ENCODE data around the gene MTCL1.

MTCL1 gene

GRCh38 chr18:8843005-8843404 lies 137.6 kb downstream of the MTCL1 start:
- DNase-seq: no peak

- peak in 1 of 2 experiments; percentile 8 for DNase-seq
Observed at GRCh38 chr18:8844721-8845148, 139.4 kb downstream of the MTCL1 start.

GRCh38 chr18:8845506-8845905 lies 140.2 kb downstream of the MTCL1 start:
- DNase-seq: no peak

- no peak for DNase-seq
Observed at GRCh38 chr18:8847066-8847755, 141.9 kb downstream of the MTCL1 start.

GRCh38 chr18:8847900-8848299 lies 142.5 kb downstream of the MTCL1 start:
- DNase-seq: no peak

DNA sequence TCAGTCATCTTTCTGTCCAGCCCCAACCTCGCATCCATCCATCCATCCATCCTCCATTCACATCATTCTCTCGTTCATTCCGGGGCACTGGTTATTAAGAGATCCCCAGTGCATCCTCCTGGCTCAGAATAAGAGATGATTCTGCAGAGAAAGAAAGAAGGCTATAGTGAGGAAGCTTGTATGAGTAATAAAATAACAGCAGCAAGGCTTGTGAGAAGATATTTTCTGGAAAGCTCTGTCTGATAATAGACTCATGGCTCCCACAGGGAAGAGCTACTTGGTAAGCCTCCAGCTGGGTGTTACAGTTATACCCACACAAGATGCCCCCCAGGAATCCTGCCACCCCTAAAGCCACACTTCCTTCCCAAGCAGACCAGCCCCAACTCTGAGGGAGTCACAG lies 143.2 kb downstream of the MTCL1 start:
- DNase-seq: no peak

GRCh38 chr18:8849696-8850095 lies 144.3 kb downstream of the MTCL1 start:
- no peak for DNase-seq

GRCh38 chr18:8851659-8852058 lies 146.3 kb downstream of the MTCL1 start:
- DNase-seq: no peak

- DNase-seq: no peak
Observed at GRCh38 chr18:8854550-8854949, 149.2 kb downstream of the MTCL1 start.

DNA sequence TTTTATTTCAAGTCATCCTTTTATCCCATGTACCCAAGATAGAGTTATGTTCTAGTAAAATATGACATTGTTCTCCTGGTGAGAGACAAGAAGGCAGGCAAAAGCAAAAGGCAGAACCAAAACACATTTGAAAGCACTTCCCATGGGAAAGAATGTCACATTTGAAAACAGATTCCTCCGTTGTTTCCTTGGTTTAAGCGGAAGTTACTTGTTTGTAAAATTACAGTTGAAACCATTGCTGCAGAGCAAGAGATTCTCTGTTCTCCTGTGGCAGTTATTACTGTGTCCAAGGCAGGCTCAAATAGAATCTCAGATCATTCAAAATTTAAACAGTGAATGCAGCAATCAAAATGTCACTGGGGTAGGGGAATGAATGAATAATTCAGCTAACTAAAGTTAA lies 149.6 kb downstream of the MTCL1 start:
- no peak for DNase-seq

DNA sequence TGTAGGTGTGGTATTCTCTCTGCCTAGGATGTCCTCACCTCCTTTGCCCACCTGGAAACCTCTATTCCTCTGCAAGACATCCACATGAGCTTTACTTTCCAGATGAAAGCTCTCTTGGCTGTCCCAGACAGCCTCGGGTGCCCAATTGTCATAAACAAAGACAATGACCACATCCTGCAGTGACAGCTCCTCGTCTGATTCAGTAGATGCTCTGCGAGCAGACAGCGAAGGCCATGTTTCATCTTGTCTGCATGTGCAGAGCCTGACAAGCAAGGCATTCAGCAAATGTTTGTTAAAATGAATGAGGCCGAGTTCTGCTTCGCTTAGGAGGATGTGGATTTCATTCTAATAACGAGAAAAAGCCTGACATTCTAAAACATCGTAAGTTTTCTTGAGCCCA lies 150.9 kb downstream of the MTCL1 start:
- DNase-seq: no peak

DNA sequence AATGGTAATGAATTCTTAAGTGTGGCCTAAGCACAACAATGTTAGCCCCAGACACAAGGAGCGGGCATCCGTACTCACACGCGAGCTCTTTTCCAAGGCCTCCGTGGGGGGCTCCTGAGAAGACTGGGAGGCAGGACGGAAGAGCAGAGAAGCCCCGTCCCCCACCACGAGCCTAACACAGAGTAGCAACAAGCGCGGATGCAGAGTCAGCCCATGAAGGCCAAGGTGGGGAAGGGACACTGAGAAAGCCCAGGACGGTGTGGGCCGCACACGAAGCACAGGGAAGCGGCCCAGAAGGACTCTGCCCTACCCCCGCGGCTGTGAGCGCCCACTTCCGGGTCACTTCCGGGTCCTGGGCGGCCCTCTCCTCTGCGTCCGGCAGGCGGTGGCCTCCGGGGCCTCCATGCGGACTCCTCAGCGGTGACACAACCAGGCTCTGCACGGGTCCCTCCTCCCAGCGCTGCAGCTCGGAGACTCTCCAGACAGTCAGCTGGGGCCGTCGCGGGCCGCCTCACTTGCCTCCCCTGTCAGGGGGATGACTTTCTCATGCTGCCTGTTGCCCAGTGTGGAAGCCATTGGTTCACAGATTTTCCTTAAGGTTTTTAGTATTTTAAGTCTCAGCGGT lies 151.5 kb downstream of the MTCL1 start:
- no peak for DNase-seq

DNA sequence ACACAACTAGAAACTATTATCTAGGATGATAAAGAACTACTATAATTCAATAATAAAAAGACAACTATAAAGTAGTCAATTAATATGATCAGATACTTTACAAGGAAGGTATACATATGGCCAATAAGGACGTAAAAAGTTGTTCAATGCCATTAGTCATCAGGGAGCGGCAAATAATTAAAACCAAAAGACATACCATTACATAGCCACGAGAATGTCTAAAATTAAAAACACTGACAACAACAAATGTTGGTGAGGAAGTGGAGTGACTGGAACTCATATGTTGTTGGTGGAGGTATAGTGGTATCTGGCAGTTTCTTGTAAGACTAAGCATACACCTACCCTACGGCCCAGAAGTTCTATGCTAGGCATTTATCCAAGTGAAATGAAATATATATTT lies 152.4 kb downstream of the MTCL1 start:
- DNase-seq: no peak

- no peak for DNase-seq
Observed at GRCh38 chr18:8858888-8859511, 153.6 kb downstream of the MTCL1 start.

DNA sequence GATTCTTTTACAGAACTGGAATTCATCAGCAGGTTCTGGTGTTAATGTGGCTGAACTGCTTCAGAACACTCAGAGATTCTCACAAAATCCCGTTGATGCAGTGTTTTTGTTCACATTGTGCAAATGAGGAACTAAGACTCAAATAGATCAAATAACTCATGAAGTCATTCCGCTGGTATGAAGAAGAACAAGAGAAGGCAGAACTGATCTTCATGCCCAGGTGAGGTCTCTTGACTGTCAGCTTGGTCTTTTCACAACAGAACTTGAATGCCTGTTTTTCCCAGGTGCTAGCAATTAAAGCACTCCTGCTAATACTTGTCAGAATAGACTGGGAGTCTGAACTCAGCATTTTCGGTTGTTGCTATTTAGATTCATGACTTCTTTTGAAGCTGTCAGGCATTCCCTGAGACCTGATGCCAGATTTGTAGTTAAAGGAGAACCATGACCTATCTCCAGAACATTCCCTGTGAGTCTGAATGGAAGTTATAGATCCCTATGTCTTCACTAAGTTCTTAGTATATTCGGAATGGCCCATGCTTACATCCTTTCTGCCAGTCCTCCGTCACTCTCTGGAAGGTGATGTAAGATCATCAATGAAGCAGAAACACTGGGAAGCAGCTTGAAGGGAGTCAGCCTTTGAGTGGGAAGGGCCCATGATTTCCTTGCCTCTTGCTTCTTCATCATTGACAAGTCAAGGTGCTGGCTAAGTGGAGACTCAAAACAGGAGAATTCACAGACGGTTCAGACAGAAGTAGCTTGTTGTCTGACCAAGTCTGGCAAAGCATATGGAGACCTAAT lies 155.7 kb downstream of the MTCL1 start:
- no peak for DNase-seq

GRCh38 chr18:8863427-8863826 lies 158.1 kb downstream of the MTCL1 start:
- DNase-seq: no peak

- no peak for DNase-seq
Observed at GRCh38 chr18:8865934-8866333, 160.6 kb downstream of the MTCL1 start.

GRCh38 chr18:8866679-8867078 lies 161.3 kb downstream of the MTCL1 start:
- DNase-seq: no peak

GRCh38 chr18:8868276-8868675 lies 162.9 kb downstream of the MTCL1 start:
- DNase-seq: no peak

DNA sequence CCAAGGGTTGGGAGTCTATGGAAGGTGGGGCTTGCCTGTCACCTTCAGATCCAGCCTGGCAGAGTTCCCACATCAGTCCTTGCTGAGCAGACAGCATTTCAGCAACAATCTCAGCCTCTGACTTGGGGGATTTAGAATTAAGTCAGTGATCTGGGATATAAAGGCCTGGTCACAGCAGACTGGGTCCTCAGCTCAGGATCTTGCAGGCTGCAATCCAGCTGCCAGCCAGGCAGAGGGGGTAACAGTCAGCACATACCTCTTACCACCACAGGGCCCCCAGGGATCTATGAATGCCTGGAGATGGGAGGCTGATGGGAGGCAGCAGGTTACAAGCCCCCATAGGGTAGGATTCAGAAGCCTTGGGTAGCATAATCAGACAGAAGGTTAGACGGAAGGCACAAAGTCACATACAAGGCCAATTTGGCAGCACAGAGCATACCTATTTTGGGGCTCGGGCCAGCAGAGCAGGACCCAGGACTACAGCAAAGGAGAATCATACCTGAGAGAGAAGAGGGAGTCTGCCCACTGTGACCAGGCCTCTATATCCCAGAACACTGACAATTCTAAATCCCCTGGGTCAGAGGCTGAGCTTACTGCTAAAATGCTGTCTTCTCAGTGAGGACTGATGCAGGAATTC lies 163.5 kb downstream of the MTCL1 start:
- no peak for DNase-seq

- no peak for DNase-seq
Observed at GRCh38 chr18:8869696-8870095, 164.3 kb downstream of the MTCL1 start.

GRCh38 chr18:8870528-8870927 lies 165.2 kb downstream of the MTCL1 start:
- no peak for DNase-seq

- DNase-seq: no peak
Observed at GRCh38 chr18:8871489-8871888, 166.1 kb downstream of the MTCL1 start.
